Body of pancreas (tissue), 4 donors: ENCODE data around the gene SLC35F6. TPM values are rescaled to one million over a fixed set of nuclear protein-coding genes. Genes with fewer than 3 reads are reported as not detected.
A peak's percentile ranks its signal among the peaks of the same experiment; 100 is the strongest.

Experiments used
- ATAC-seq: fragments of 150-250 bp; one replicate; pipeline ENCODE4 v1.9.1; 2016
- DNase-seq, 4 donors: peaks; one replicate each; pipeline ENCODE4 v3.0.0-alpha.2; 2019
- H3K27ac ChIP-seq, 4 donors: fragments of 200-600 bp; sonication (generic); 1 replicate in 3 of 4; 2 replicates in 1 of 4; pipeline versions ENCODE4 v1.5.1 to v1.6.1; 2016 to 2019; ENCODE audit warnings: mild to moderate bottlenecking in 1 of 4, mixed read lengths in 1 of 4, moderate library complexity in 1 of 4
- H3K27me3 ChIP-seq, 2 donors: fragments of 200-600 bp; sonication (generic); one replicate each; pipeline ENCODE4 v1.6.0; 2016; ENCODE audit warnings: mild to moderate bottlenecking in 1 of 2
- H3K36me3 ChIP-seq, 2 donors: fragments of 200-600 bp; sonication (generic); replicated peaks in 1 of 2; 2 replicates each; pipeline ENCODE4 v1.5.1; 2016; ENCODE audit warnings: low read depth in 2 of 2; ENCODE audit not compliant: insufficient read depth in 1 of 2
- H3K4me1 ChIP-seq: fragments of 200-600 bp; sonication (generic); one replicate; pipeline ENCODE4 v1.6.0; 2016
- H3K4me3 ChIP-seq, 2 donors: fragments of 200-600 bp; sonication (generic); 1 replicate in 1 of 2; 2 replicates in 1 of 2; pipeline ENCODE4 v1.5.1; 2016 to 2019
- H3K9me3 ChIP-seq, 3 donors: fragments of 200-600 bp; sonication (generic); 1 replicate in 2 of 3; 2 replicates in 1 of 3; pipeline ENCODE4 v1.5.1; 2016
- POLR2A ChIP-seq, 3 donors: fragments of 450-650 bp; IDR thresholded peaks; one replicate each; pipeline ENCODE4 v1.6.1; 2016; ENCODE audit warnings: antibody characterized with exemption in 3 of 3, mild to moderate bottlenecking in 2 of 3
- WGBS, 2 donors: methylation state at CpG; one replicate each; pipeline ENCODE4 v1.1.5; 2017; 5-methylcytosine and 5-hydroxymethylcytosine counted together
- intact Hi-C: fragments of 100-400 bp; cut with DNase I; formaldehyde crosslinking; loops from one replicate; pipeline ENCODE4 v1.15.1; 2023
- total RNA-seq, 2 donors: library from RNA; depleted of rRNA; stranded (reverse); fragments of >200 nt; gene quantifications; one replicate each; pipeline ENCODE4 v1.1.0, GENCODE V29; 2016
- TF ChIP-seq, protein P1 (sequence below), 7 experiments: fragments of 450-650 bp in 4 of 7; fragments of 200-600 bp in 3 of 7; sonication (generic) in 3 of 7; IDR thresholded peaks; one replicate each; pipeline ENCODE4 v1.5.1; 2016 to 2019; ENCODE audit warnings: antibody characterized with exemption in 7 of 7

The SLC35F6 gene
- total RNA-seq, 2 donors from 2014 or later: 17.8 to 21.8 TPM

DNA sequence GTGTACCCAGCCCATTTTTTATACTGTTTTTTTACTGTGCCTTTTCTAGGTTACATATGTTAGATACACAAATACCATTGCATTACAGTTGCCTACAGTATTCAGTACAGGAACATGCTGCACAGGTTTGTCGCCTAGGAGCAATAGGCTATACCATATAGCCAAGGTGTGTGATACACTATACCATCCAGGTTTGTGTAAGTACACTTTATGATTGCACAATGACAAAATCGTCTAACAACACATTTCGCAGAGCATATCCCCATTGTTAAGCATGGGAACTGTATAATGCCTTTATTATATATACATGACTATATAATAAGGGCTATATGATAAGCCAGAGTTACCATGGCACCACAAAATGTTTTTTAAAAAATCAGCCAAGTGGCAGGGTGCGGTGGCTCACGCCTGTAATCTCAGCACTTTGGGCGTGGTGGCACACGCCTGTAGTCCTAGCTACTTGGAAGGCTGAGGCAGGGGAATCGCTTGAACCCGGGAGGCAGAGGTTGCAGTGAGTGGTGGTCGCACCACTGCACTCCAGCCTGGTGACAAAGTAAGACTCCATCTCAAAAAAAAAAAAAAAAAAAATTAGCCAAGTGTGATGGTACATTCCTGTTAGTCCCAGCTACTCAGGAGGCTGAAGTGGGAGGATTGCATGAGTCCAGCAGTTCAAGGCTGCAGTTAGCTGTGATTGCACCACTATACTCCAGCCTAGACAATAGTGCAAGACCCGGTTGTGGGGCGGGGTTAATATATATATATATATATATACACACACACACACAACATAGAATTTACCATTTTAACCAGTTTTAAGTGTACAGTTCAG, 19.0 kb downstream of the SLC35F6 start:
- intact Hi-C loops: no loop called here
- TF ChIP-seq POLR2A (IDR thresholded peaks at IDR 0.05): no peak
- TF ChIP-seq, protein P1, sequence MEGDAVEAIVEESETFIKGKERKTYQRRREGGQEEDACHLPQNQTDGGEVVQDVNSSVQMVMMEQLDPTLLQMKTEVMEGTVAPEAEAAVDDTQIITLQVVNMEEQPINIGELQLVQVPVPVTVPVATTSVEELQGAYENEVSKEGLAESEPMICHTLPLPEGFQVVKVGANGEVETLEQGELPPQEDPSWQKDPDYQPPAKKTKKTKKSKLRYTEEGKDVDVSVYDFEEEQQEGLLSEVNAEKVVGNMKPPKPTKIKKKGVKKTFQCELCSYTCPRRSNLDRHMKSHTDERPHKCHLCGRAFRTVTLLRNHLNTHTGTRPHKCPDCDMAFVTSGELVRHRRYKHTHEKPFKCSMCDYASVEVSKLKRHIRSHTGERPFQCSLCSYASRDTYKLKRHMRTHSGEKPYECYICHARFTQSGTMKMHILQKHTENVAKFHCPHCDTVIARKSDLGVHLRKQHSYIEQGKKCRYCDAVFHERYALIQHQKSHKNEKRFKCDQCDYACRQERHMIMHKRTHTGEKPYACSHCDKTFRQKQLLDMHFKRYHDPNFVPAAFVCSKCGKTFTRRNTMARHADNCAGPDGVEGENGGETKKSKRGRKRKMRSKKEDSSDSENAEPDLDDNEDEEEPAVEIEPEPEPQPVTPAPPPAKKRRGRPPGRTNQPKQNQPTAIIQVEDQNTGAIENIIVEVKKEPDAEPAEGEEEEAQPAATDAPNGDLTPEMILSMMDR (IDR thresholded peaks at IDR 0.05): no peak
- H3K27me3 ChIP-seq: peaks cover 0 to 4% of the 10 kb centered on the region in 2 donors
- no peak overlapping the region for H3K4me3 ChIP-seq
- H3K36me3 ChIP-seq: peaks cover 3 to 14% of the 10 kb centered on the region in 2 donors
- DNase-seq (no peak), ATAC-seq (no peak)
- no peaks in the 10 kb centered on the region for H3K9me3 ChIP-seq
- no peak overlapping the region for H3K27ac ChIP-seq
- peaks cover 15% of the 10 kb centered on the region for H3K4me1 ChIP-seq
- 84% methylated on average over 12 of the region's 12 CpGs for WGBS, 2 donors

DNA sequence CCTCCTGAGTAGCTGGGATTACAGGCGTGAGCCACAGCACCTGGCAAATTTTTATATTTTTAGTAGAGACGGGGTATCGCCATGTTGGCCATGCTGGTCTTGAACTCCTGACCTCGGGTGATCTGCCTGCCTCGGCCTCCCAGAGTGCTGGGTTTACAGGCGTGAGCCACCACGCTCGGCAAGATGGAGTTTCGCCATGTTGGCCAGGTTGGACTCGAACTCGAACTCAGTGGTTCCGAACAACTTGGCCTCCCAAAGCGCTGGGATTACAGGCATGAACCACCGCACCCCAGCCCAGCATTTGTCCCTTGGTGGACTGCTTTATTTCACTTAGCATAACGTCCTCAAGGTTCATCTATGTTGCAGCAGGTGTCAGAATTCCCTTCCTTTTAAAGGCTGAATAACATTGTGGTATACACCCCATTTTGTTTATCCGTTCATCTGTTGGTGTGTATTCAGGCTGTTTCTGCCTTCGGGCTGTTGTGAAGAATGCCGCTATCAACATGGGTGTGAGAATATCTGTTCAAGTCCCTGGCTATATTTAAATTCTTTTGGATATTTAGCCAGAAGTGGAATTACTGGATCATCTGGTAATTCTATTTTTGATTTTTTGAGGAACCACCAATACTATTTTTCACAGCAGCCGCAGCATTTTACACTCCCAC, 20.6 kb downstream of the SLC35F6 start:
- peaks cover 0 to 4% of the 10 kb centered on the region in 2 donors for H3K27me3 ChIP-seq
- no peaks in the 10 kb centered on the region for H3K9me3 ChIP-seq
- peaks cover 15% of the 10 kb centered on the region for H3K4me1 ChIP-seq
- 85 to 86% methylated on average over 18 to 19 of the region's 19 CpGs for WGBS, 2 donors
- intact Hi-C loops: no loop called here
- no peak for ATAC-seq
- H3K4me3 ChIP-seq: no peak overlapping the region
- DNase-seq: no peak
- H3K36me3 ChIP-seq: peaks cover 0 to 4% of the 10 kb centered on the region in 2 donors
- H3K27ac ChIP-seq: no peak overlapping the region
- TF ChIP-seq, protein P1 (IDR thresholded peaks at IDR 0.05): no peak
- TF ChIP-seq POLR2A (IDR thresholded peaks at IDR 0.05): no peak

DNA sequence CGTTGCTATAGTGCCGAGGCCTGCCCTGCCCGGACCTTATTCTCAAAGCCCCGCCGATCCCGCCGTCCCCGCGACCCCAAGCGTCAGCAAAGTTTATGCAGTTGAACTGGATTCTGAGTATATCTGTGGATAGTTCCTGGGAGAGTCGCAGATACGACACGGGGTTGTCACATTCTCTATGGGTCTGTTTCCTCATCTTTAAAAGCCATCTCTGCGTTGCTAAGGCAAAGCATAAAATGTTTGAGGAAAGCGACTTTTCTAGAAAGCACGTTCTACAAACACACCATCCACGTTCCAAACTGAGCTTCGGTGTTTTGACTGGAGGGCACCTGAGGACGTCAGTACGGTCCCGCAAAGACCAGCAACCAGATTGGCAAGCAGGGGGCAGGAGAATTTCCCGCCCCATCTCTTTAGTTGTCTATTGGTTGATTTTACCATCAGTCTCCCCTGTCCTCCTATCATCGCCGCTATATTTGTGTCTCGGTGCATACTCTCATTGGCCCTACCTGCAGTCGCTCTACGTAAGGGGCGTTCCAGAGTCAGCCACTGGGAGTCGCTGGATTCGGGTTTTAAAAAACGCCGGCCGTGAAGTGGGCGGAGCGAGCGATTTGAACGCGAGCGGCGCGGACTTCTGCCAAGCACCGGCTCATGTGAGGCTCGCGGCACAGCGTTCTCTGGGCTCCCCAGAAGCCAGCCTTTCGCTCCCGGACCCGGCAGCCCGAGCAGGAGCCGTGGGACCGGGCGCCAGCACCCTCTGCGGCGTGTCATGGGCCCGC, 21.5 kb downstream of the SLC35F6 start, which contains the start of gene CENPA:
CENPA (plus strand) TSS at position 626 of the 776 bp plus-strand sequence; CDS start at position 767, 141 bp downstream.
- peak within 1 kb of the TSS; percentile 25 to 43 for H3K4me3 ChIP-seq
- TF ChIP-seq, protein P1 (IDR thresholded peaks at IDR 0.05): peak; percentile 15 to 65 (median 54)
- peak in 1 of 3 donors; percentile 32 for TF ChIP-seq POLR2A (IDR thresholded peaks at IDR 0.05)
- 1 to 2% methylated on average over 29 to 52 of the region's 55 CpGs for WGBS, 2 donors
- H3K36me3 ChIP-seq: no peaks in the 10 kb centered on the region
- peaks cover 0 to 4% of the 10 kb centered on the region in 2 donors for H3K27me3 ChIP-seq
- peaks cover 15% of the 10 kb centered on the region for H3K4me1 ChIP-seq
- no peaks in the 10 kb centered on the region for H3K9me3 ChIP-seq
- intact Hi-C loops: no loop called here
- ATAC-seq: peak; percentile 100
- peak within 1 kb of the TSS in 1 of 4 donors; percentile 59 for H3K27ac ChIP-seq
- peak; percentile 97 to 99 (median 98) for DNase-seq

DNA sequence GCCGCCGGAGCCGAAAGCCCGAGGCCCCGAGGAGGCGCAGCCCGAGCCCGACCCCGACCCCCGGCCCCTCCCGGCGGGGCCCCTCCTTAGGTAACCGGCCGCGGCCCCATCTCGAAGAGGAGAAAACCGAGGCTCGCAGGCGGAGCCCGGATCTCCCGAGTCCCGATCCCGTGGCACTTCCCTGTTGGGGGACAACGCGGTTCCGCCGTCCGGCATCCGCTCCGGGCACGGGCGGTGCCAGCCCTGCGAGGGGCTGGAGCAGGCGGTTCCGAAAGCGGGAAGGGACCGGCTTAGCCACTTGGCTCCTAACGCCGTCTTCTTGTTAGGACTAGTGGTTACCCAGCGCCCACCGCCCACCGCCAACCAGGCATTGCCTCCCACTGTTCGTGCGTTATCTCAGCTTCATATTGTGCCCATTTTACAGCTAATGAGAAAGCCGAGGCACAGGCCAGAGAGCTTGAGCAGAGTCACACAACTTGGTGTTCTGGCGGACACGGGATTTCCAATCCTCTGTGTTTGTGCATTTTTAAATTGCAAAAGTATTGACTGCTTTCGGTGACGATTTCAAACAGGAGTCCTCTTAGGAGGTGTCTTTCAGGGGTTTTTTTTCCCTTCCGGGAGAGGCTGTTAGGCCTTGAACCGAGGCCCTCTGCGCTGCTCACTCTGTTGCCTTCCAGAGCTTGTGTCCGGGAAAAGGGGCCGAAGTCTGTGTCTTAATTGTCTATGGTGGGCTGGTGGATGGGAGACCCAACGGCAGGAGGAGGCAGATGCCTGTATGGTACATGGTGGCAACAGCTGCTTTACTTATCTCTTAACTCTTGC, 22.3 kb downstream of the SLC35F6 start:
- ATAC-seq: no peak
- intact Hi-C loops: no loop called here
- Histone ChIP-seq H3K27ac (no peak overlapping the region), H3K9me3 (no peaks in the 10 kb centered on the region), H3K27me3 (peaks cover 0 to 4% of the 10 kb centered on the region in 2 donors), H3K36me3 (no peaks in the 10 kb centered on the region), H3K4me3 (peak overlapping the region; percentile 25 to 43), H3K4me1 (peaks cover 15% of the 10 kb centered on the region)
- 5 to 9% methylated on average over 20 to 50 of the region's 55 CpGs for WGBS, 2 donors
- TF ChIP-seq POLR2A (IDR thresholded peaks at IDR 0.05): no peak
- TF ChIP-seq, protein P1 (IDR thresholded peaks at IDR 0.05): no peak
- DNase-seq: no peak
